Central memory CD4-positive, alpha-beta T cell (primary cell): ENCODE measurements around the gene MINDY2.
A peak's percentile ranks its signal among the peaks of the same experiment; 100 is the strongest.

Source experiments
- DNase-seq: peaks from one replicate; pipeline ENCODE4 v3.0.0; 2022
- total RNA-seq, 3 experiments: gene quantifications; one replicate each; lab custom pipeline; 2026; lab: John Stamatoyannopoulos, UW

Gene MINDY2
- 13.6 to 58.9 (median 54.4) reads per million in 3 experiments for total RNA-seq

GRCh38 chr15:58770857-58771620 lies at the start of gene MINDY2:
TSS of gene MINDY2 (plus strand) at chr15:58771302. CDS start at chr15:58771396, 94 bp downstream.
- DNase-seq: peak; percentile 89

DNA sequence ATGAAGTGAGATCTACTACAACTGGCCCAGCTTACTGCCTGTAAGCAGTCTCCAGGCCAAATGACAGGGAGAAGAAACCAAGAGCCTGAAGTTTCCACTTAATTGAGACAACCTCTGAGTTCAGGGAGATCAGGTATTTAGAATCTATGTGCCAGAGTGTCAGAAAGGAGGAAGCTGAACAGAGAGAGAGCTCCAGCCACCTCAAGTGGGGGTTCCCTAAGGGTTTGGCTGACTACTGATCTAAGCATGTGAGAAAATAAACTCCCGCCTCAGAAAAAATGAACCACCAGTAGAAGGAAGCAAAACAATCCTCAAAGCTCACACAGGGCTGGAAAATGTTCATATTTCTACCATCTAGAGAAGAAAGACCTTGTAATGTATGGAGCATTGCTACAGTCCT lies 46.6 kb upstream of the MINDY2 start:
- no peak for DNase-seq

GRCh38 chr15:58726867-58727266 lies 44.2 kb upstream of the MINDY2 start:
- DNase-seq: no peak

GRCh38 chr15:58731756-58732535 lies 39.2 kb upstream of the MINDY2 start:
- DNase-seq: peak; percentile 2

- DNase-seq: no peak
Measured at GRCh38 chr15:58732625-58733363, 38.3 kb upstream of the MINDY2 start.

DNA sequence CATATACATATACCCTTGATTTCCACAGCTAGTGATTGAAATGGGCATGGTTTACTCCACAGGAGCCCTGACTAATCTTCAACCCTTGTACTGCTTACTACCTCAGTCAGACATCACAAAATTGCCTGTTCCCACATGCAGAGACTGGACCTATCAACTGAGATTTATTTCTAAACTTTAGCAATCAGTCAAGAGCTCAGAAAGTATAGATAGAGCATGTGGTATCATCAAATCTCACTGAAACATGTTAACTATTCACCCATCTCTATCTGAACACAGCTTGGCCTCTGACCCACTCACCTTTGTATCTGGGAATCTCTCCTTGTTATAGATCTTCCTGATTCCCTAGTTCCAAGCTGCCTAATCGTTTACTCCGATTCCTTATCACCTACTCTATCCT lies 36.2 kb upstream of the MINDY2 start:
- no peak for DNase-seq

DNA sequence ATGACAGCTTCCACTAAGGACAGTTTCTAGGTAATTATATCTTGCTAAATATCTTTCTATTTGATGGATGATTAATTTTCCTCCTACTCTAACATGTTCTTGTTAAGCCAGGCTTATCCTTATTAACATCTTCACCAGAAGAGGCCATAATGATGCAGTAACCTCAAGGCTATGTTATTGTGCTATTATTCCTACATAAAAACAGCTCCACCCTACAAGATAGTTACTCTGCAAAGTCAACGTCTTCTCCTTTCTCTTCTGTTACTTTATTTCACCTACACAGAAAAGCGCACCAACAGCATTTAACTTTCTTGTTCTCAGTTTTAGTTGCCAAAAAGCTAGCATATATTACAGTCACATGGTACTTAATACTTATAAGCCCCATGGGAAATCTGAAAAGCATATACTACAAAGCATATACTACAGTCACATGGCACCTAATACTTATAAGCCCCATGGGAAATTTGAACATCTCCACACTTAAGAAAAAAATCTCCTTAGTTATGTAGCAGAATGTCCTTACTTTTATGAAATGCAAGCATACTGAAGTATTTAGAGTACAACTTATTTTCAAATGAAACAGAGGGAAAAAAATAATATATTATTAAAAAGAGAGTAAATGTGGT lies 35.0 kb upstream of the MINDY2 start:
- DNase-seq: no peak

GRCh38 chr15:58737298-58737697 lies 33.8 kb upstream of the MINDY2 start:
- DNase-seq: no peak

DNA sequence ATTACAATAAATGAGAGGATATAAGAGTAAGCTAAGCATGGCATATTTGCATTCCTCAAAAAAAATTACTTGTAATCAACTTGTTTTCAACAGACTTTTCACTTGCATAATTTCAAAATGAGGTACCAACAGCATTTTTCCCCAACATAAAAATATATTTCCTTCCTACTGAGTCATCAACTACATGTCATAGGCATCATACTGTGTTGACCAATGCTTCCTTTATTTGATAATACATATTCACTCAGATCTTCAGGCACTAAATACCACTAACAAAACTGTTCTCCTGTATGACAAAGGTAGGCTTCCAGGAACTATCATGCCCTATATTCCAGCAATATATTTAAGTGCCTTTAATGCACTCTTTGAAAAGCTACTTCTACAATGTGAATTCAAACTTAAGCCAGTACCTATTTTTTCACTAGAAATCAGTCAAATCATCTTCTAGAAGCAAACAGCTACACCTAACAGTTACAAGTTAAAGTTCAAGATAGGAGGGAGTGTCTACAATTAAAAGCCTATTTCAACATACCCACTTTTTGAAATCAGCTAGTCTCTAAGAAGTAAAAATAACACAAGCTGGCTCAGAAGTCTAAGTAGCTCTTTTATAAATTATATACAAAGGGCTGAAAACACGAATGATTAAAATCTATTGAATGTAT lies 32.9 kb upstream of the MINDY2 start:
- no peak for DNase-seq

GRCh38 chr15:58740436-58740835 lies 30.7 kb upstream of the MINDY2 start:
- no peak for DNase-seq

DNA sequence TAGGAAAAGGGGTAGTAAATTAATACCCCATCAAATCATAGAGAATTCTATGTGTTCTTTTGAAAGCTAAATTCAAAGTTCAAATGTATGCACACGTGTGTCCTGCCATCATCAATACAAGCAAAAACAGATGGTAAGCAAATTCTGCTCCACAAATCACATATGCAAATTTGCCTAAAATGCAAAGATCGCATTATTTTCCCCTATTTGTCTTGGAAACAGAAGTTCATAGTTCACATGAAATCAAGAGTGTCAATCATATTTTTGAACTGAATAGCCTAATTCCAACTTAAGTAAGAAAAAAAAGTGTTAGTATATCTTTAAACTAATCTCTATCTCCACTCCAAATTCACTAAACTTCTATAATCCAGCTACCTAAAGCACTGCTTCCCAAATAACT lies 30.1 kb upstream of the MINDY2 start:
- no peak for DNase-seq

- DNase-seq: no peak
Measured at GRCh38 chr15:58742022-58742813, 28.9 kb upstream of the MINDY2 start.

GRCh38 chr15:58742819-58743502 lies 28.1 kb upstream of the MINDY2 start:
- DNase-seq: no peak

GRCh38 chr15:58746174-58746573 lies 24.9 kb upstream of the MINDY2 start:
- DNase-seq: no peak

GRCh38 chr15:58748040-58748851 lies 22.9 kb upstream of the MINDY2 start:
- peak; percentile 43 for DNase-seq

GRCh38 chr15:58748852-58749531 lies 22.1 kb upstream of the MINDY2 start:
- peak; percentile 24 for DNase-seq

DNA sequence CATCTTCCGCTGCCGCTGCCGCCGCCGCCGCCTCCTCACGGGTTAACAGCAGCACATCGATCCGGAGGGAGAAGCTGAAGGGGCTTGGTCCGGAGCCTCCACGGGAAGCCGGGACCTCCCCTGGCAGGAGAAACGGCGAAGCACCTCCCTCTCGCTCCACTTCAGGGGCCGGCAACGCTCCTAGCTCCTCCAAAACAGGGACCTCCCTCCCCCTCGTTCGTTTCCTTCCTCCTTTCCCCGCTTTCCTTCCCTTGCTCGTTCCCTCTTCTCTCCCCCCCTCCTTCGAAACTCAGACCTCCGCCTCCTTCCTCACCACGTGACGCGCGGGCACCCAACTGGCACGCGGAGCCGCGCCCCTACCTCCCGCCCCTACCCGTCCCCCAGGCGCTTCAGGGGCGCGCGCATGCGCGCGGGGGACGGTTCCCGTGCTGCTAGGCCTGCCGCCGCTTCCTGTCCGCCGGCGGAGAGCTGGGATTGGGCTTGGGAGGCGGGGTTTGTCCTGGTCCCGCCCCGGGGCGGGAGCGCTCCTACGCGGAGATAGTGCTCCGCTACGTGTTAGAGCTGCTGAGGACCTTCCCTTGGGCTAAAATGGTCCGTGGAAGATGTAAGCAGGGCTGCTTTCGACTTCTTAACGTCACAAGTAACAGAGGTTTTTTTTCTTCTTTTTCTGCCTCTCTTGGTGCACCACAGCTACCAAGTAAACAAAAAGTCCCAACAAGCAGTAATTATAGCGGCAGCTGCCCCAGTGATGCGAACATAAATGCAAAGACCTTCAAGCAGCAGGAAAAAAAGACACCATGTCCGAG lies 21.4 kb upstream of the MINDY2 start, which contains the start of gene ADAM10:
Gene ADAM10, minus strand, starts transcription at position 176 of the 806 bp plus-strand sequence. Its CDS starts 173 bp downstream, at position 3.
- DNase-seq: peak; percentile 93

GRCh38 chr15:58752716-58753115 lies 18.4 kb upstream of the MINDY2 start:
- DNase-seq: no peak
